ENCODE measurements around the gene CAB39.

- TF ChIP-seq POU6F1 (CRISPR knock-in tag; IDR thresholded peaks at IDR 0.05; ENCODE audit: borderline replicate concordance, low read depth): no peak
- TF ChIP-seq PATZ1 (CRISPR knock-in tag; IDR thresholded peaks at IDR 0.05; ENCODE audit: borderline replicate concordance): no peak
- no peak for TF ChIP-seq ZFP3 (CRISPR knock-in tag; IDR thresholded peaks at IDR 0.05)
- no peak for TF ChIP-seq CREB5 (CRISPR knock-in tag; IDR thresholded peaks at IDR 0.05; ENCODE audit: low read depth)
- TF ChIP-seq ZC3H10 (CRISPR knock-in tag; IDR thresholded peaks at IDR 0.05): no peak
- no peak for TF ChIP-seq BACH2 (CRISPR knock-in tag; IDR thresholded peaks at IDR 0.05; ENCODE audit: borderline replicate concordance)
- no peak for TF ChIP-seq ZFP30 (CRISPR knock-in tag; IDR thresholded peaks at IDR 0.05)
- TF ChIP-seq OSR1 (CRISPR knock-in tag; IDR thresholded peaks at IDR 0.05): no peak
- no peak for TF ChIP-seq ZNF8 (CRISPR knock-in tag; IDR thresholded peaks at IDR 0.05)
- no peak for TF ChIP-seq CSDC2 (CRISPR knock-in tag; IDR thresholded peaks at IDR 0.05)
- no peak for TF ChIP-seq ARNTL (CRISPR knock-in tag; IDR thresholded peaks at IDR 0.05; ENCODE audit: borderline replicate concordance, low read depth)
Measured at GRCh38 chr2:230738391-230738811, 25.8 kb downstream of the CAB39 start.

Measured in SK-N-SH treated with all-trans-retinoic acid at 6 μM for 48 hours (cell line).